ENCODE data around the gene ANKMY1. TPM values are rescaled to one million over a fixed set of nuclear protein-coding genes. Genes with fewer than 3 reads are reported as not detected.

The ANKMY1 gene
- total RNA-seq, 2 experiments from 2014 or later: 13.3 to 15.9 TPM

DNA sequence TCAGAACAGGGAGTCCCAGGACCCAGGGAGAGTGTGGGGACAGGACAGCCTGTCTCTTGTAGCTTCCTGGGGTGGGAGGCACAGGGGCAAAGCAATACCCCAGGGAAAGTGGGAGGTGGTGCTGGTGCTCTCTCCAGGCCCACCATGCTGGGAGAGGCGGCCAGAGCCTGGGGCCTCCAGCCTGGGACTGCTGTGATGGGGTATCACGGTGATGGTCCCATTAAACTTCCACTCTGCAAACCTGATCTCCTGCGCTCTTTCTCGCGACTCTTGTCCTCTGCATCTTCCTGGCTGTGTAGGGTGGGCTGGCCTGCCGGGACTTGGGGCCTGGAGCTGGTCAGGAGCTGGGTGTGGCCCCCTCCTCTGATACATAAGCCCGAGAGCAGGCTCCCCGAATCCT is 20.7 kb upstream of the ANKMY1 start:
- Mint-ChIP-seq H3K4me3 (no peak overlapping the region), H3K9me3 (peaks cover 3% of the 10 kb centered on the region), H3K27me3 (no peaks in the 10 kb centered on the region), H3K4me1 (peaks cover 26% of the 10 kb centered on the region), H3K36me3 (peaks cover 15% of the 10 kb centered on the region), H3K27ac (peak overlapping the region; percentile 83)
- no peak for DNase-seq

DNA sequence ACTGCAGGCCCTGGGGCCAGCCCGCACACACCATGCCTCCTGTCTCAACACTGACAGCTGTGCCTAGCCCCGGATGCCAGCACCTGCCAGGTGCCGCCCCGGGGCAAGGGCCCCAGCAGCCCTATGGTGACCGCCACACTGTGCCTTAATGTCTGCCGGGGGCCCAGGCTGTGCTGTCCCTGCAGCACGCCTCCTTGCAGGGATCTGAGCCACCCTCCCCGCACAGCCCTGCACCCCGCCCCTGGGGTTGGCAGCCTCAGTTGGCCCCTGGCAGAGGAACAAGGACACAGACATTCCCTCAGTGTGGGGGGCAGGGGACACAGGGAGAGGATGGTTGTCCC is 20.3 kb upstream of the ANKMY1 start:
- Mint-ChIP-seq H3K4me1 (peaks cover 23% of the 10 kb centered on the region), H3K36me3 (peaks cover 15% of the 10 kb centered on the region), H3K9me3 (peaks cover 3% of the 10 kb centered on the region), H3K27me3 (no peaks in the 10 kb centered on the region), H3K4me3 (no peak overlapping the region), H3K27ac (no peak overlapping the region)
- DNase-seq: no peak

DNA sequence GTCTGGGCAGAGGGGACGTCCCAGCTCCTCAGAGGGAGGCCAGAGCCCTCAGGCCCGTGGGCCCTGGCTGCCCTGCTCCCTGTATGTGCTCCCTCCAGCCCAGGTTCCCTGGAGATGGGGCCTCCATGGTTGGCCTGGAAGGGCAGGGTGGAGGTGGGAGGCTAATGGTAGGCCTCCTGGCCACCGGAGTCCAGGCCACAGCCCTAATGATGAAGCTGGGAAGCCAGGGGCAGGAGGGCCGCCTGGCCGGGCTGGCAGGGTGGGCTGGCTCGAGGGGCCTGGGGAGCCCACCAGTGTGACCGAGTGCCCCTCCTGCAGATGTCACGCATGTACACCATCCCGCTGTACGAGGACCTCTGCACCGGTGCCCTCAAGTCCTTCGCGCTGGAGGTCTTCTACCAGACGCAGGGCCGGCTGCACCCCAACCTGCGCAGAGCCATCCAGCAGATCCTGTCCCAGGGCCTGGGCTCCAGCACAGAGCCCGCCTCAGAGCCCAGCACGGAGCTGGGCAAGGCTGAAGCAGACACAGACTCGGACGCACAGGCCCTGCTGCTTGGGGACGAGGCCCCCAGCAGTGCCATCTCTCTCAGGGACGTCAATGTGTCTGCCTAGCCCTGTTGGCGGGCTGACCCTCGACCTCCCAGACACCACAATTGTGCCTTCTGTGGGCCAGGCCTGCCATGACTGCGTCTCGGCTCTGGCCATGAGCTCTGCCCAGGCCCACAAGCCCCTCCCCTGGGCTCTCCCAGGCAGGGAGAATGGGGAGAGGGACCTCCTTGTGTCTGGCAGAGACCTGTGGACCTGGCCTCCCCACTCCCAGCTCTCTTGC is 19.7 kb upstream of the ANKMY1 start:
- peaks cover 3% of the 10 kb centered on the region for H3K9me3 Mint-ChIP-seq
- no peak overlapping the region for H3K4me3 Mint-ChIP-seq
- no peaks in the 10 kb centered on the region for H3K27me3 Mint-ChIP-seq
- peaks cover 17% of the 10 kb centered on the region for H3K4me1 Mint-ChIP-seq
- no peak for DNase-seq
- H3K27ac Mint-ChIP-seq: no peak overlapping the region
- H3K36me3 Mint-ChIP-seq: peaks cover 15% of the 10 kb centered on the region

DNA sequence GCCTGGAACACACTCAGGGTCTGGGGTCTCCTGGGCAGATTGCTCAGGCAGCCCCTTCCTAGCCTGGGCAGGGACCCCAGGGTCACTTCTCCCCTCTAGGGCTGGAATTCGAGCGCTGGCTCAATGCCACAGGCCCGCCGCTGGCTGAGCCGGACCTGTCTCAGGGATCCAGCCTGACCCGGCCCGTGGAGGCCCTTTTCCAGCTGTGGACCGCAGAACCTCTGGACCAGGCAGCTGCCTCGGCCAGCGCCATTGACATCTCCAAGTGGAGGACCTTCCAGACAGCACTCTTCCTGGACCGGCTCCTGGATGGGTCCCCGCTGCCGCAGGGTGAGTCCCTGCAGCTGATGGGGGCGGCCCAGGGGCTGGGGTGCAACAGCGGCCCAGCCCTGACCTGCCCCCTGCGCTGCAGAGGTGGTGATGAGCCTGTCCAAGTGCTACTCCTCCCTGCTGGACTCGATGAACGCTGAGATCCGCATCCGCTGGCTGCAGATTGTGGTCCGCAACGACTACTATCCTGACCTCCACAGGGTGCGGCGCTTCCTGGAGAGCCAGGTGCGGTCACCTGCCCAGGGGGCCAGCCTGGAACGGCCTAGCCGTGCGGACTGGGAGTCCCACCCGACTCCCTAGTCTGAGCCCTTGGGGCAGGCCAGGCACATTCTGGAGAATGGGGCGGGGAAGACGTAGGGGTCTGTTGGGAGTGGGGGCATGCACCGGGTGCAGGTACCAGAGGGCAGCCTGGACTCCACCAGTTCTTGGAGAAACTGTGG is 18.8 kb upstream of the ANKMY1 start:
- no peaks in the 10 kb centered on the region for H3K27me3 Mint-ChIP-seq
- H3K27ac Mint-ChIP-seq: no peak overlapping the region
- no peak overlapping the region for H3K4me3 Mint-ChIP-seq
- no peak for DNase-seq
- peaks cover 17% of the 10 kb centered on the region for H3K4me1 Mint-ChIP-seq
- peaks cover 3% of the 10 kb centered on the region for H3K9me3 Mint-ChIP-seq
- H3K36me3 Mint-ChIP-seq: peaks cover 13% of the 10 kb centered on the region

DNA sequence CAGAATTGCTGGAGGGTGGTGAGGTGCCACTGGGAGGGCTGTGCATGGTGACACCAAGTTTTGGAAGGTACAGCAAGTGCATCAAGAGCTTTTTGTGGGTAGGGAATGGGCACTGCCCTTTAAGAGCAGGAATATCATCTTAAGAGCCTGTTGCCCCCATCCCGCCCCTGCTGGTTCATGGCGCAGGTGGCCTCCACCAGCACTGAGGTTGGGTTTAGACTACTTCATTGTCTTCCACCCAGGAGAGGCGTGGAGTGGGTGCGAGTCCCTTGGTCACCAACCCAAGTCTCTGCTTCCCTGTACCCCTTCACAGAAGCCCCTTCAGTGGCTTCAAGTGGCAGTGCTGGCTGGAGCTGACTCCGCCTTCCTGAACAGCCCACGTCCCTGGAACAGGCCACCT is 18.2 kb upstream of the ANKMY1 start:
- H3K36me3 Mint-ChIP-seq: peaks cover 10% of the 10 kb centered on the region
- H3K4me1 Mint-ChIP-seq: peaks cover 21% of the 10 kb centered on the region
- no peak for DNase-seq
- H3K27me3 Mint-ChIP-seq: no peaks in the 10 kb centered on the region
- H3K9me3 Mint-ChIP-seq: peaks cover 2% of the 10 kb centered on the region
- H3K4me3 Mint-ChIP-seq: no peak overlapping the region
- H3K27ac Mint-ChIP-seq: no peak overlapping the region

DNA sequence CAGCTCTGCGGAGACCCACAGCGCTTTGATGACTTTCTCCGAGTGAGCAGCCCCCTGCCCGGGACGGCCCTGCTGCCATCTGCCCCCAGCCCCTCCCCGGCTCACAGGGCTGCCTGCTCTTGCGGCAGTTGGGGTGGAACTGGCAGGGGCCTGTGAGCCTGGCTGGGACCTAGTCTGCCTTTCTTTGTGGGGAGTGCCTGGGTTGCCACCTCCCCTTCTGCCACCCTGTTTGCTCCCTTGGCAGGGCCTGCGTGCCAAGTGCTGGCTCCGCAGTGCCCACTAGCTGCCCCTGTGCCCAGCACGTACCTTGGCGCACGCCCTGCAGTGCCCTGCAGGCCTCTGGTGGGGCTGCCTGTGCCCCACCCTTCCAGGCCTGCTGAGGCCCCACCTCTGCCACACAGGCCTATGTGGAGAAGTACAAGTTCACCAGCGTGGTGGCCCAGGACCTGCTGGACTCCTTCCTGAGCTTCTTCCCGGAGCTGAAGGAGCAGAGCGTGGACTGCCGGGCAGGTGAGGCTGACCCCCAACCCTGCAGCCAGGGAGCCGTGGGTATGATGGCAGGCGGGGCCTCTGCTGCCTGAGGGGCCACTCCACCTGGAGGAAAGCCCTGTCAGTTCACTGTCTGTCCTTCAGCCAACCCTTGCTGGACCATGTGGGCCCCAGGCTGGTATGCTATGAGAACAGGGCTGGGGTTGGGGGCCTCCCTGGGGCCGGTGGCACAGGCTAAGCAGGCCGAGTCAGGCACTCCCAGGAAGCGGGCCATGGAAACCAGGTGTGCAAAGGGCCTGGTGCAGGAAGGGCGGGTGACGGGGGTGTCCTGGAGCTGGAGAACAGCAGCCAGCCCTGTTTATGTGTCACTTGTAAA is 17.5 kb upstream of the ANKMY1 start:
- DNase-seq: no peak
- H3K9me3 Mint-ChIP-seq: no peaks in the 10 kb centered on the region
- H3K36me3 Mint-ChIP-seq: peaks cover 5% of the 10 kb centered on the region
- peaks cover 25% of the 10 kb centered on the region for H3K4me1 Mint-ChIP-seq
- H3K27me3 Mint-ChIP-seq: no peaks in the 10 kb centered on the region
- H3K27ac Mint-ChIP-seq: no peak overlapping the region
- H3K4me3 Mint-ChIP-seq: no peak overlapping the region

DNA sequence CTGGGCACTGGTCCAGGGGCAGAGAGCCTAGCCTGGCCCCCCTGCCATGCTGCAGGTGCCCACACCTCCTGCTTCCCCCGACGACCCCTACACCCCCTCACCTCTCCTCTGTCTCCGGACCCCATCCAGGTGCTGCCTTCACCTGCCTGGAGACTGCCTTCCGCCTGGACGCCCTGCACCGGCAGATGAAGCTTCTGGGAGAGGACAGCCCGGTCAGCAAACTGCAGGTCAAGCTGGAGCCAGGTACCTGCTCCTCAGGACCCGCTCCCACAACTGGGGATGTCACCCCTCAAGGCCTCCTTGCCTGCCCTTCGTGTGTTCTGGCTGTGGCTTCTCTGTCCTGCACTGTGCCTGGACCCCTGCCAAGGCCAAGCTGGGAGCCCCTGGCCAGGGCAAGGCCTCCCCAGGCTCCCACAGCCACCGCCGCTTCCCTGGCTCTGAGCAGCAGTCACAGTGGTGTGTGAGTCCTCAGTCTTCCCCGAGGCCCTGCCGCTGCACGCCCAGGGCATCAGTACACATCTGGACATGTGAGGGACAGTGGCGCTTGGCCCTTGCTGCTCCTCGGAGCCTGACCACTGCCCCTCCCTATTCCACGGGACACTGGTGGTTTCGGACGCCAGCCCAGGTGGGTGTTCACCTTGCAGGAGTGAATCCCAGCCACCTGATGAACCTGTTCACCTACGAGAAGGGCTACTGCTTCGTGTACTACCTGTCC is 16.8 kb upstream of the ANKMY1 start:
- no peaks in the 10 kb centered on the region for H3K27me3 Mint-ChIP-seq
- no peak overlapping the region for H3K4me3 Mint-ChIP-seq
- peaks cover 5% of the 10 kb centered on the region for H3K36me3 Mint-ChIP-seq
- H3K4me1 Mint-ChIP-seq: peaks cover 19% of the 10 kb centered on the region
- no peaks in the 10 kb centered on the region for H3K9me3 Mint-ChIP-seq
- H3K27ac Mint-ChIP-seq: no peak overlapping the region
- no peak for DNase-seq

DNA sequence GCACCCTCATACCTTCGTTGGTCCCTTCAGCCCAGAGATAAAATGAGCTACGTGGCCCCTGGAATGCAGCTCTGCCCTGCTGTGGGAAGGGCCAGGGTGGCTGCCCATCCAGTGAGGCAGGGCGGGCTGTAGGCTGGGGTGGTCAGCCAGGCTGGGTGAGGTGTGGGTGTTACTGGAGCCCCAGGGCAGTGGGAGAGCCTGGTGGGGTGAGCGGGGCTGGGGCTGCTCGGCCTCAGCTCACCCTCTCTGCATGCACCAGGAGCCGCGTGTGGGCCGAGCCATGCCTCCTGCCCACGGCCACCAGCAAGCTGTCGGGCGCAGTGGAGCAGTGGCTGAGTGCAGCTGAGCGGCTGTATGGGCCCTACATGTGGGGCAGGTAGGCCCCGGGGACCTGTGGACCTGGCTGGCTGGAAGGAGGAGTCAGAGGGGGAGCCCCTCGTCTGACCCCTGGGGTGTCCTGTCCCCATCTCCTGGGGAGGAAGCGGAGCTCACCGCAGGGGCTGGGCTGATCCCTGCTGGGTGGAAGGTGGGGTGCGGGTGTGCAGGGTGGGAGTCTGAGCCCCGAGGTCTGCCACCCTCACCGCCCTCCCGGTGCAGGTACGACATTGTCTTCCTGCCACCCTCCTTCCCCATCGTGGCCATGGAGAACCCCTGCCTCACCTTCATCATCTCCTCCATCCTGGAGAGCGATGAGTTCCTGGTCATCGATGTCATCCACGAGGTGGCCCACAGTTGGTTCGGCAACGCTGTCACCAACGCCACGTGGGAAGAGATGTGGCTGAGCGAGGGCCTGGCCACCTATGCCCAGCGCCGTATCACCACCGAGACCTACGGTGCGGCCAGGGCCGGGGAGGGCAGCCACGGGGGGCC is 16.0 kb upstream of the ANKMY1 start:
- DNase-seq: no peak
- no peaks in the 10 kb centered on the region for H3K27me3 Mint-ChIP-seq
- no peak overlapping the region for H3K27ac Mint-ChIP-seq
- no peak overlapping the region for H3K4me3 Mint-ChIP-seq
- peaks cover 4% of the 10 kb centered on the region for H3K36me3 Mint-ChIP-seq
- H3K4me1 Mint-ChIP-seq: peaks cover 17% of the 10 kb centered on the region
- no peaks in the 10 kb centered on the region for H3K9me3 Mint-ChIP-seq

DNA sequence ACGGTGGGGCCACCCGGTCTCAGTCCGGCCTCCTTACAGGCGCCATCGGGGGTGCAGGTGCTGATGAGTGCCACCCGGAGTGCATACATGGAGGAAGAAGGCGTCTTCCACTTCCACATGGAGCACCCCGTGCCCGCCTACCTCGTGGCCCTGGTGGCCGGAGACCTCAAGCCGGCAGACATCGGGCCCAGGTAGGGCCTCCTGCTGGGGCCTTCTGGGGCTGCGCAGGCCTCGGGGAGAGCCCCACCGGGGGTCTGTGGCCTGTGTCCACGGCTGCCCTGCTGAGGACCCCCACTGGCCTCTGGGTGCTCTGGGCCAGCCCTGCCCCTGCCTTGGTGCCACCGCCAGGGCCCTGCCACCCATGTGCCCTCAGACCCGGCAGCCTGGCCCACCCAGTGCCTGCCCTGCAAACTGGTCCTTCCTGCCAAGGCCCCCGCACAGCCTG is 15.3 kb upstream of the ANKMY1 start:
- no peak for DNase-seq
- no peaks in the 10 kb centered on the region for H3K27me3 Mint-ChIP-seq
- H3K4me3 Mint-ChIP-seq: no peak overlapping the region
- peaks cover 17% of the 10 kb centered on the region for H3K4me1 Mint-ChIP-seq
- no peaks in the 10 kb centered on the region for H3K9me3 Mint-ChIP-seq
- peaks cover 2% of the 10 kb centered on the region for H3K36me3 Mint-ChIP-seq
- no peak overlapping the region for H3K27ac Mint-ChIP-seq

DNA sequence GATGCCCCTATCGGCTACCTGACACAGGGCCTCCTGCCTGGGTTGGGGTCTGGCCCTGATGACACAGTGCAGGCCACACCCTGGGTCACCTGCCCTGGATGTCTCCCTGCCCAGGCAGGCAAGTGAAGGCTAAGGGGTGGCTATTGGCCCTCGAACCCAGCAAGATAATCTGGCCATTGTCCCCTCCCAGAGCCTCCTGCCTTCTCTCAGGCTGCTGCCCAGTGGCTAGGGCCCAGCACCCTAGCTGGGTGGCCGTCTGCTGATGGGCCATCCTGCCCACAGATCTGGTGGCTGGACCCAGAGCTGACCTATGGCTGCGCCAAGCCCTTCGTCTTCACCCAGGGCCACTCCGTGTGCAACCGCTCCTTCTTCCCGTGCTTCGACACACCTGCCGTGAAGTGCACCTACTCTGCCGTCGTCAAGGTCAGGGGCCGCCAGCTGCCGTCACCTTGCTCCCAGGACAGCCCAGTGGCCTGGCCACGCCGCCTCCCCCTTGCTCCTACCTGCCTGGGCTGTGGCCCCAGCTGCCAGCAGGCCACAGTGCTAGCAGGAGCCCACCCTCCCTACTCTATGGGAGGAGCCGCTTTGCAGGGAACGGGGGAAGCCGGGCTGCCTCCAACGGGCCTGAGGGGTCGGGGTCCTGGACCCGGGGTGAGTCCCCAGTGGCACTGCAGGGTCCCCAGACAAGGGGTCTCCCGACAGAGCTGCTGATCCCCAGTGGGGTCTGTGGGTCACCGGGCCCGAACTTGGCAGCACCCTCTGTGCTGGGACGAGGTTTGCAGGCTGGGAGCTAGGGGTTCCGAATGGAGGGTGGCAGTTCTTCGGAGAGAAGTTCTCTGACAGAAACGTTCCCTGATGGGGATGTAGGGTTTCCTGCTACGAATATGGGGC is 14.6 kb upstream of the ANKMY1 start:
- Mint-ChIP-seq H3K9me3 (no peaks in the 10 kb centered on the region), H3K4me3 (no peak overlapping the region), H3K27ac (no peak overlapping the region), H3K27me3 (no peaks in the 10 kb centered on the region), H3K36me3 (peaks cover 2% of the 10 kb centered on the region), H3K4me1 (peaks cover 20% of the 10 kb centered on the region)
- DNase-seq: no peak

DNA sequence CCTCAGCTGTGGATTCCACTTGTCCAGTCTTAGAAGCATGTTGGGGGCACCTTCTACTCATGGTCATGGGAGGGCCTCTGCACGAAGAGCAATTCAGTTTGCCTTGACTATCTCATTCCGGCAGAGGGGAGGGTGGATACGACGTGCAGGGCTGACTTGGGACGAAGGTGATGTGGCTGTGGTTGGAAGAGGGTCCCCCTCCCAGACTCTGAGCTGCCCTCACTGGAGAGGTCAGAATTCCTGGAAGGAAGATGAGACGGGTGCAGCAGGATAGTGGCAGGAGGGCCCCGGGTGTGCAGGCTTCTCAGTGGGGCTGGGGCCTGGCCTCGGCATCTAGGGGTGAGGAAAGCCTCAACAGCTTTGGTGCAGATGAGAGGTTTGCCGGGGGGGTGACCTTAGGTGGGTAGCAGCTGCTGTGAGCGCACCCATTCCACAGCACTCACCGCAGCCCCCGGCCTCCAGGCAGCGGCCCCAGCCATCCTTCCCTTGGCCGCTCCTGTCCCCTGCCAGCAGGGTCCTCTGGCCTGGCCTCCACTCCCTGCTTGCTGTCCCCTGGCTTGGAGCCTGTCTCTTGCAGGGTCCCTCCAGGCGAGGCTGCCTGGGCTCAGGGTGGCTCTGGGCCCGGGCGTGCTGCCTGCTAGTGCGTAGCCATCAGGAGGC is 13.7 kb upstream of the ANKMY1 start:
- no peaks in the 10 kb centered on the region for H3K36me3 Mint-ChIP-seq
- H3K4me1 Mint-ChIP-seq: peaks cover 26% of the 10 kb centered on the region
- H3K27ac Mint-ChIP-seq: peak overlapping the region; percentile 13
- DNase-seq: no peak
- H3K27me3 Mint-ChIP-seq: no peaks in the 10 kb centered on the region
- no peaks in the 10 kb centered on the region for H3K9me3 Mint-ChIP-seq
- no peak overlapping the region for H3K4me3 Mint-ChIP-seq

DNA sequence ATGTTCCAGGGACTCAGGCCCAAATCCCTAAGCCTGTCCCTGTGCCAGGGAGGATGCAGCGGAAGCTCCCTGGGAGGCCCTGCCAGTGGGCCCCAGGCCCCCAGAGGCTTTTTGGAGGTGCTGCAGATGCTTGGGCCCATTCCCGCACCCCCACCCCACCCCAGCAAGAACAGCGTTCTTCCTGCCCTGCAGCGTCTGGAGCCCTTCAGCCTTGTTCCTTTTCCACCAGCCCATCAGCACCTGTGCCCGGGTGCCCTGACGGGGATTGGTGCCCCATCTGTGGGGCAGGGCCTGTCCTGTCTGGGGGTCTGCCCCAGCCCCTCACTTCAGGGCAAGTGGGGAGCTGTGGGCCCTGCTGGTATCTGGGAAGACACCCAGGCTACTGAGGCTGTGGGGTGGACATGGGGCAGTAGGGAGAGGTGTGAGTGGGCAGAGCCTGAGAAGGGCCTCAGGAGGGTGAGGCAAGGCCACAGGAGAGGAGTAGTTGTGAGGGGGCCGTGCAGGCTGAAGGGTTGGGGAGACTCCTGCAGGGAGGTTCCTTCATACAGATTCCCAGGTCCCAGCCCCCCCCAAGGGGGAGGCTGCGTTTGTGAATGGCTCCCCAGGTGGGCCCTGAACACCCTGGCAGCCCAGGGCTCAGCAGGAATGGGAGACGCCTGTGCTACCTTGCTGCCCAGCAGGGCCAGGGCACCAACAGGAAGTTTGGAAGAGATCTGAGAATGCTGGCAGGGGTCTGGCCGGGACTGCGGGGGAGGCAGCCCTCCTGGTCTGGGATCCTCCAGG is 12.9 kb upstream of the ANKMY1 start:
- Mint-ChIP-seq H3K27ac (no peak overlapping the region), H3K27me3 (no peaks in the 10 kb centered on the region), H3K36me3 (no peaks in the 10 kb centered on the region), H3K4me1 (peaks cover 29% of the 10 kb centered on the region), H3K9me3 (no peaks in the 10 kb centered on the region), H3K4me3 (peak overlapping the region; percentile 22)
- no peak for DNase-seq

Measured in activated naive CD8-positive, alpha-beta T cell treated with anti-CD3 and anti-CD28 coated beads for 36 hours (primary cell).